Bone marrow (tissue), 2 donors: ENCODE data around the gene NSF.
"Not testable (repeated sequence)": the region's sequence is repeated elsewhere in the genome, so short reads cannot be mapped to it uniquely, and the experiment has no call there.

Experiments used
- DNase-seq, 2 donors: peaks; one replicate each; lab custom pipeline; 2025; lab: John Stamatoyannopoulos, UW

Gene NSF

DNA sequence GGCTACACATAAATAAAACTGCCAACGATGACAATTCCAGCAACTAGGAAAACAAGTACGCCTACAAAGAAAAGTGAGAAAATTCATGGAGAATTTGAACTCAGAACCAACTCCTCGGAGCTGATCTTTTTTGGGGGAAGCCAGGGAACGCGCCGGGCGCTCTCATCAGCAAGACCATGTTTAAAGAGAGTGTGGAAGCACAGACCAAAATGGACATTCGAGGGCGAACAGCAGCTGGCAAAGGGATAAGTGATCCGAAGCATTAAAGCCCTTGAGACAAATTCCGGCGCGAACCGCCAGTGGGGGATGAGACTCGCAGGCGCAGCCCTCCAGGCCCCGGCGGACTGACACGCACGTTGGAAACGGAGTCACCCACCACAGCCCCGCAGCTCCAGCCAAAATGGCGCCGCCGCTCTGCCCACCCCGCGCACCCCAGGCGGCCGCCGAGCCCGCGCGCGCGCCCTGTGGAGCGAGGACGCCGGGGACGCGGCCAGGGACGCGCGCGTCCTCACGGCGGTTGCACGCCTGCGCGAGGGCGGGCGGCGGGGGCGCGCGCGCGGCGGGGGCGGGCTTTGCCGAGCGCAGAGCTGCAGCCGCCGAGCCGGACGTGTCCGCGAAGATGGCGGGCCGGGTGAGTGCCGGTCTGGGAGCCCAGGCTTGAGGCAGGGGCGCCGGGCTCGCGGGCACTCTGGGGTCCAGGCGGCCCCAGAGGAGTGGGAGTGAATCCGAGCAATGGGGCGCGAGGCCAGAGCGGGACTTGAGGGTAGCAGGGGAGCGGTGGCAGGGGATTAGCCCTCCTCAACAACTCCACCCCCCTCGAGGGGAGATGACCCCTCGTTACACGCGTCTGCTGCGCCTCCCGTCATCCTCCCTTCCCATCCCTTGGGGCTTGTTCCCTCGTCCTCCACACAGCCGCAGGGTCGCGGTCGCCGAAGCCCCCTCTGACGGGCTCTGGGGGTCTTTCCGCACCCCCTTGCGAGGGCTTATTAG is at the start of gene NSF:
Gene NSF (plus strand): TSS at position 513 of the 990 bp plus-strand sequence. CDS start 107 bp downstream, at position 620.
- not testable (repeated sequence) for DNase-seq

DNA sequence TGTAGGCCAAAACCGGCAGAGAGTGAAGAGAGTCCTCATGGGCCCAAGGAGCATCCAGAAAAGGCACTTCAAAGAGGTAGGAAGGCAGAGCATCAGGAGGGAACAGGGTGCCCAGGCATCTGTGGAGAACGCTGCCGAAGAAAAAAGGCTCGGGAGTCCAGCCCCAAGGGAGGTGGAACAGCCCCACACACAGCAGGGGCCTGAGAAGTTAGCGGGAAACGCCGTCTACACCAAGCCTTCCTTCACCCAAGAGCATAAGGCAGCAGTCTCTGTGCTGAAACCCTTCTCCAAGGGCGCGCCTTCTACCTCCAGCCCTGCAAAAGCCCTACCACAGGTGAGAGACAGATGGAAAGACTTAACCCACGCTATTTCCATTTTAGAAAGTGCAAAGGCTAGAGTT is 41.9 kb upstream of the NSF start:
- not testable (repeated sequence) for DNase-seq

DNA sequence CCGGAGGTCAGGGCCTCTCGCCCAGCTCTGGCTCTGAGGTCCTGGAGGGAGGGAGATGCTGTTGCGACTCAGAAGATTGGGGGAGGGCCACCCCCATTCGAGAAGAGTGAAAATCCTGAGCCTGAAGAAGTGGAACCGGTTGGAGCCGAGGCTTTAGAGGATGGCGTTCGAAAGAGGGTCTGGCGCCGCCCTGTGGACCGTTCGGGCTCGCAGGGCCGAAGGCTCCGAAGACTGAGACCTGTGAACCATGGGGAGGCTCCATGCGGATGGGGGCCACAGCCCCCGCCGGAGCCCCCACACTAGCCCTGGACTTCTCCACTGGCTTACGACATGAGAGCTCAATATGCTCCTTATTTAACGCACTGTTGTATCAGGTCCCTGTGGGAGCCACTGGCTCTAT is 31.3 kb upstream of the NSF start:
- not testable (repeated sequence) for DNase-seq

DNA sequence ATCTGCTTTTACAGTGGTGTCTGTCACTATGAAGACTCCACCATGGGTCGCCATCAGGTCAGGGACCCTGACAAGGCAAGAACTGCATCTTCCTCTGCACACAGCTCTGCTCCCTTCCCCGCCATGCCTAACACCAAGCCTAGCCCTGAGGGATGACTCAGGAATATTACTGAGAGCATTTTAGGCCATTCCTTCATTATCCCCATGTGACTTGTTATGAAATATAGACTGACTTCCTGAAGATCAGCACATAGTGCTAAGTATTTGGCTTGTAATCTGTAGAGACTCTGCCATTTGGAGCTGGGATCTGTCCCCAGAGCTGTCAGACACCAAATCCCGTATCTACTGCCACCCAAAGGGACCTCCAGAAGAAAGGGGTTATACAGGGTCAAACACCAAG is 30.4 kb upstream of the NSF start:
- not testable (repeated sequence) for DNase-seq

DNA sequence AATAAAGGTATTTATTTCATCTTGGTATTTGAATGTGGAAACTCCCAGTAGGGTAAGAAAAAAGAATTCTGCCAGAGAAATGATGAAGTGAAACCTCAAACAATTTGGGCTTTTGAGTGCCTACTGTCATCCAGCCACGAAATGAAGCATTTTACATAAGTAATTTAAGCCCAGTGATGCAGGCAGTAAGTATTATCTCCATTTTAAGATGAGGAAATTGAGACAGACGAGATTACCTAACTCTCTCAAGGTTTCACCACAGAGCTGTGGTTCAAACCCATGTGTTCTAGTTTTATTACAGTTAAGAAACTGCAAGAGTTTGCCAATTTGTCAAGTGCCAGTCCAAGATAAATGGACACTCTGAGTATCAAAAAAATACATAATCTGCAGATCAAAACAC is 24.2 kb upstream of the NSF start:
- not testable (repeated sequence) for DNase-seq

DNA sequence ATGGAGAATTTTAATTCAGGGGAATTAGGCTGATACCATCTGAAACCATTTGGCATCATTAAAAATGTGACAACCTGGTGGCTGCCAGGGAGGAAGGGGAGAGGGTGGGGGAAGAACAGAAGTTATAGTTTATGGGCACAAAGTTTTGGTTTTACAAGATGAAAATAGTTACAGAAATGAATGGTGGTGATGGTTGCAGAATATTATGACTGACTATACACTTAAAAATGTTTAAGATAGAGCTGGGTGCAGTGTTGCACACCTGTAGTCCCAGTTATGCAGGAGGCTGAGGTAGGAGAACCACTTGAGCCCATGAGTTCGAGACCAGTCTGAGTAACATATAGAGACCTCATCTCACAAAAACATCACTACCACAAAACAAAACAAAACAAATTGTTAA is 23.5 kb upstream of the NSF start:
- DNase-seq, result not testable (repeated sequence)

DNA sequence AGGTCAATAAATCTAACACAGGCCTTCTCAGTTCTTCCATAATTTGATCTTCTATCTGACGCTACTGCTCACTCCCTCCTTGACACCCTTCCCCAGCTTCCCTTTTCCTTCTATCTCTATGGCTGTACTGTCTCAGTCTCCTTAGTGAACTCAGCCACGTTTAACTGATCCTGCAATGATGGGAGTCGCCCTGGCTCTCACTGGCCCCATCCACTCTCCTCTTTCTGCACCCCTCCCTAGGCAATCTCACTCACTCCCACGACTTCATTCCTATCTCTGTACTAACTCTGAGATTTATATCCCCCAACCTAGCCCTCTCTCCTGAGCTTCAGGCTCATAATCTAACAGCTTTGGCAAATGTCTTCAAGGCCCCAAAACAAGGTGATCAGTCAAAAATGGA is 18.7 kb upstream of the NSF start:
- not testable (repeated sequence) for DNase-seq

DNA sequence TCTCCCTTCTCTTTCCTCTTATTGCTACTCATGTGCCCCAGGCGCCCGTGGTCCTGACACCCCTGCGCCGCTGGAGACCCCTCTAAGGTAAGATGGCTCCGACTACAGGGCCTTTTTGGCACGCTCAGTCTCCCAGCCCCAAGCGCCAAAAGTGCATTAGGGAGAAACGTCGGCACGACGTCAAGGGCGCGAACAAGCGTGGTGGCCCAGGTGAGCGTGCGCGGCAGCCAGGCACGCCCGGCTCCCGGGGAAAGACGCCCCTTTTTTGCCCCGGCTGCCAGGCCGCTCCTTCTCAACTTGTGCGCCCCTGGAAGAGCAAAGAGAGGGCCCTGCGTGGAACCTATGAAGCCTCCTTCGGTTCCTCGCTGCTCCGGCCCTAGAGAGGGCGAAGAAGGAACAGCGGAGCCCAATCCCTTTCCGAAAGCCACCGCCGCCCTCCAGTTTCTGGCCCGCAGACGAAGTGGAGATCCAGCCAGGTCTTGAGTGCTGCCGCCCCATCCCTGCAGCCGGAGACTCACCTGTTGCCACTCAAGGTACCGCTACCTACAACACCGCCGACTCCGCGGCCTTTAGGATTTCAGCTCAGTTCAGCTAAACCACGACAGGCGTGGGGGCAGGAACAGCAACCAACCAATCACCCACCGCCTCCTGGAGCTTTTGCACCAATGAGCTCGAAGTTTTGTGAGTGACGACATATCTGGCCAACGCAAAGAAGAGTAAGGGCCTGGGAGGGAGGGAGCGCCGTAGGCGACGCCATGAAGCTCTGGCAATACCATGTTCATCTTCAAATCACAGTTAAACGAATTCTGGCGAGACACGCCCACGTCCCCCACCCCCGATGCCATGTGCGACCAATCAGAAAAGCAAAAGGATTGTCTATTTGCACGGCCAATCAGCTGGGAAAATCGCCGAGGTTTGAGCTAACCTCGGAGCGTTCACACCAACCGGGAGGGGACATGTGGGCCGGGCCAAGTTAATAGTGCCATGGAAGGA is 11.1 kb upstream of the NSF start, which contains the start of gene ARL17A:
Gene ARL17A (minus strand): TSS at position 609 of the 993 bp plus-strand sequence. CDS start 3,369 bp downstream, outside the sequence.
- not testable (repeated sequence) for DNase-seq

DNA sequence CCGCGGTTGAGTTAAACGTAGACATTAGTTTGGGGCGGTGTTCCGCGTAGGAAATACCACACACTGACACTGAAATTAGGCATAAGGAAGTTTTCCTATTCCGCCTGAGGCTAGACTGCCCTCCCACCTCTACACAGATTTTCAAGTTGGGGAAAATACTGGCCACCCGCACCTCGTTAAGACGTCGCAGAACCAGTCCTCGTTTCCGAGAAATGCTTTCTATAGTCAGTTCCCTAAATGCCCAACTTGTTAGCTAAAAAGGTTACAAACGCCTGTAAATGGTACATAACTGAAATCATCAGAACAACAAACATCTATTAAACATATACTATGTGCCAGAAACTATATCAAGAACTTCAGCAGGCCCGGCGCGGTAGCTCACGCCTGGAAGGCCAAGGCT is 10.4 kb upstream of the NSF start:
- DNase-seq, result not testable (repeated sequence)

DNA sequence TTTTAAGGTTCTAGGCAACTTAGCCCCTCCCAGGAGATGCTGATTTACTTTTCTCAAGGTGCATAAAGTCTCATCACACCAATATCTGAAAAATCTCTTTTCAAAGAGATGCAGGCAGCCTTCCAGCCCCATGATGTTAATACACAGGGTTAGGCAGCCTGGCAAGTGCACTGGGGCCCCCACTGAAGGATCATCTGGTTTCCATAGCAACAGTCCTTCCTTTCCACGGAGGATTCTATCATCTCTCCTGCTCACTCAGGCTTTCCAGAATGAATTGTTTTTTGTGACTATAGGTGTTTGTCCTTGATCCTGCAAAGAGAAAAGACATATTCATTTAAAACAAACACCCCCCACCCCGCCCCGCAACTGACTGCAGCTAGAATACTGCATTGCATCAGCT is 5.0 kb upstream of the NSF start:
- not testable (repeated sequence) for DNase-seq

DNA sequence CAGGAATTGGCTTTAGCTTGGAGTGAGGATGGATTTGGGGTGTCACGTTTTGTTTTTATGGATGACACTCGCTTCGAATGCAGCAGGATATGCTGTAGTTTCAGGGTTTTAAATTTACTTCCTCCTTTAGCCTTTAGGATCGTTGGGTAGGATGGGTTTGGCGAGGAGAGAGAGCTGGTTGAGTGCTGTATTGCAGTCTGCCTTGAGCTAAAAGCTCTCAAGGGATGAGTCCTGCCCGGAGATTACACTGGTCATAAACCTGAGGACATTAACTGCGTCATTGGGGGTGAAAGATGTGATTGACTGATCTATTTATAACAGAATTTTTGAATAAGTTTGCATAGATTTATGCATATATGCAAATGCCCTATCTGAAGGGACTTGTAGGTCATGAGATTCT is 863 bp downstream of the NSF start:
- DNase-seq, result not testable (repeated sequence)

DNA sequence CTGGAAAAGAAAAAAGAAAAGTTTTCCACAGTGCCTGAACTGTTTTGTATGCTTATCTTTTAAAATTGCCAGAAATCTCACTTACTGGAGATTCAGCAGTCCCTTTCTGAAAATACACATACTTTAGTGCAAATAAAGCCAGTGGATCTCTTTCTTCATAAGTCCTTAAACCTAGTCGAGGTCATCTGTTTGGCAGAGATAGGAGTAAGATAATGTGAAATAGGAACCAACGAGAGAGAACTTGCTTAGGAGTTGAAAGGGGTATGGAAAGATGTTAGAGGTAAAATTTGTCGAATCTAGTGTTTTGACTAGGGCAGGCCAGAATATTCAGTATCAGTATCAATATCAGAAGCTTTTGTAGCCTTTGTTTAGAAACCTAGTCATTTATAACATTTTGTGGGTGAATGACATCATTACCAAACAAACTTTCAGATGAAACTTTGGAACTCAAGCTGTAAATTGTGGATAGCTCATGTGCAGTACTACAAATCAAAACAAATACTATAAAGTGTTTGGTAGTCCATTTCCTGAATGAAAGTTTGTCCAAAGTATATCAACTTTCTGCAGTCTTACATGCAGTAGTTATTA is 8.0 kb downstream of the NSF start:
- not testable (repeated sequence) for DNase-seq

DNA sequence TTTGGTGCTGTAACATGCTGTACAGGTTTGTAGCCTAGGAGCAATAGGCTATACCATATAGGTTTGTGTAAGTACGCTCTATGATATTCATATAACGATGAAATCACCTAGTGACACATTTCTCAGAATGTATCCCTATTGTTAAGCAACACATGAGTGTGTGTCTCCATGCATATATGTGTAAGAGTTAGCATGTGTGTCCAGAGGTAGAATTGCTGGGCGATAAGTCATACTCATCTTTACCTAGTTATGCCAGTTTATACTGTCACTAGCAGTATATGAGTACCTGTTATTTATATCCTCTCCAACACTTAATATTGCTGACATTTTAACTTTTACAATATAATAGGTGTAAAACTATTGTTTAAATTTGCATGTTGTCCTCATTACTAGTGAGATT is 10.3 kb downstream of the NSF start:
- DNase-seq, result not testable (repeated sequence)

DNA sequence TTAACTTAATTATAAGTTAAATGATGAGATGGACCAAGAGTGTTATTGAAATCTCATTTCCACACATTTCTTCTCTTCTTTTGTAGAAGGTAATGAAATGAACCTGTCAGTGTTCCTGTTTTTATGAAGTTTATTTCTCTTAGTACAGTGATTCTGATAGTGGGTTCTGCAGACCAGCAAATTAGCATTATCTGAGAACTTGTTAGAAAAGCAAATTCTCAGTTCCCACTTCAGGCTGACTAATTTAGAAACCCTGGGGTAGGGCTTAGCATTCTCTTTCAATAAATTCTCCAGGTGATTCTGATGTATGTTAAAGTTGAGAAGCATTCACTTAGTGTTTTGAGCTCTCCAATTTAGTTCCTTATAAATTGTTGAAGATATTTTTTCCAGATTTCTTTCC is 12.7 kb downstream of the NSF start:
- DNase-seq, result not testable (repeated sequence)

DNA sequence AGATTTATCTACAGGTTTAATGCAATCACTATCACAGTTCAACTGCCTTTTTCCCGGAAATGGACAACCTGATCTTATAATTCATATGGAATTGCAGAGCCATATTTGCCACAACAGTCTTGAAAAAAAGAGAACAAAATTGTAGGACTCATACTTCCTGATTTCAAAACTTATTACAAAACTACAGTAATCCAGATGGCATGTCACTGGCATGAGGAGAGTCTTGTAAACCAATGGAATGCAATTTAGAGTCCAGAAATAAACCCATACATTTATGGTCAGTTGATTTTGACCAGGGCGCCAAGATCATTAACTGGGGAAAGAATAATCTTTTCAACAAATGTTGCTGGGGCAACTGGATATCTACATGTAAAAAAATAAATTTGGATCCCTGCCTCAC is 20.8 kb downstream of the NSF start:
- not testable (repeated sequence) for DNase-seq

DNA sequence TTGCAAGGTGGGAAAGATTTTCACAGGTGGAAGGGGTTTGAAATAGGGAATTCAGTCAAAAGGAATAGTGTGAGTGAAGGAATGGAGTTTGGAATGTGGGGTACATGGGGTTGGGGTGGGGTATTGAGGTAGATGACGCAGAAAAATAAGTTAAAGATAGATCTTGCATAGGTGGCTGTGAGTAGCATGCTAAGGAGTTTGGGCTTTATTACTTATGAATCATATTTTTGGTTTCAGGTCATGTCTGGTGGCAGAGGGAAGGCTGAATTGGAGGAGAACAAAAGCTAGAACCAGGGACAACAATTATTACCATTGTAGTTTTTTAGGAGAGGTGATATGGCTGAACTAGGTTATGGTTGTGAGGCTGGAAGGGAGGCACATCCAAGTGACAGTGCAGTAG is 23.4 kb downstream of the NSF start:
- not testable (repeated sequence) for DNase-seq

DNA sequence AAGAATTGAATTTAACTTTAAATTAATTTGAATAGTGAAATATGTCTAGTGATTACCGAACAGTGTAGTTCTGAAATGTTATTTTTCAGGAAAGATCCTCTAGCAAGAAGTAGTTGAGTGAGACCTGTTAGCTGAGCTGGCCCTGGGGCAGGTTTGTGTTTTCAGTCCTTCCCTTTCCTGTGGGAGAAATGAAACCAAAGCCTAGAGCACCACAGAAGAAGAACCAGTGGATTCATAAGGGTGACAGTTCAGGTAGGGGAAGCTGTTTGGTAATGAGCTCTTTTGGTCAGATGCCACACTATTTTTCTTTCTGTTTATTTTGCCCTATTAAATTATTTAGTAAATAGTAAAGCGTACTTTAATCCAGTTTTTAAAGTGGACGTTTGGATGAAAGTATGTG is 26.7 kb downstream of the NSF start:
- not testable (repeated sequence) for DNase-seq

DNA sequence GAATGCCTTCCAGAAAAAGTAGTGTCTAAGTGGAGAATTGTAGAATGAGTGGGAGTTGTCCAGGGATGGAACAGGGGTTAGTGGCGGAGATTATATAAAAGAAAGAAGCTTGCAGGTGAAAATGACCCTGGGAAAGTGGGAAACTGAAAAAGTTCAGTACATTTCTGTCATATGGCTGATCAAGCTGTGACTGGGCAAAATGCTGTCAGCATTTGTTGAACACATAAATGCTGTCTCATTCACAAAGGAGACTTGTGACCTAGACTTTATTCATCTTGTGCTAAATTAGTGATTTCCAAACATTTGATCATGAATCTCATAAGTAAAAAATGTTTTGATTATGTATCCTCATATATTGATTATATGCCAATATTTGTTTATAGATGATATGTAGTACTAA is 28.5 kb downstream of the NSF start:
- not testable (repeated sequence) for DNase-seq

DNA sequence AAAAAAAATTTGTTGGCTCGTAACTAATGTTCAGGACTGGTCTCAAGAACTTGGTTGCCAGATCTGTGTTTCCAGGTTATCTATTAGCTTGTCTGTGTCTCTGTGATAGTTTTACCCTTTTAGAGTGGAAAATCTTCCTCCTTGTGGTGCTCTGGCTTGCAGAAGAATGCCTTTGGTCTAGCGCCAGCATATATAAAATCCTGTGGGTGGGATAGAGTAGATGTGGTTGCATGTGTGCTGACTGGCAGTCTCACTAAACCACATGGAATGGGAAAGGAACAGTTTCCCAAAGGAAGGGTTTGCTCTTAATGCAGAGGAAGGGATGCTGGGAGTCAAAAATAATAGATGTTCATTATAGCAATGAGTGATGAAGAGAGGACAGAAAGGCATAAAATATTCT is 33.3 kb downstream of the NSF start:
- not testable (repeated sequence) for DNase-seq

DNA sequence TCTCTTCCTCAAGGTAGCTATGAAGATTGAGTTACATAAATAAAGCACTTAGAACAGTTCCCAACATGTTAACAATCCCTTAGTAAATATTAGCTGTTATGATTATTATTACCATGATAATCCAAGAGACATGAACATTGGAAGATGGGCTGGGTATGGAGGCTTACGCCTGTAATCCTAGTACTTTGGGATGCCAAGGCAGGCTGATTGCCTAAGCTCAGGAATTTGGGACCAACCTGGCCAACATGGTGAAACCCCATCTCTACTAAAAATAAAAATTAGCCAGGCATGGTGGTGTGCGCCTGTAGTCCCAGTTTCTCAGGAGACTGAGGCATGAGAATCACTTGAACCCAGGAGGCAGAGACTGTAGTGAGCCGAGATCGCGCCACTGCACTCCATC is 34.3 kb downstream of the NSF start:
- not testable (repeated sequence) for DNase-seq

DNA sequence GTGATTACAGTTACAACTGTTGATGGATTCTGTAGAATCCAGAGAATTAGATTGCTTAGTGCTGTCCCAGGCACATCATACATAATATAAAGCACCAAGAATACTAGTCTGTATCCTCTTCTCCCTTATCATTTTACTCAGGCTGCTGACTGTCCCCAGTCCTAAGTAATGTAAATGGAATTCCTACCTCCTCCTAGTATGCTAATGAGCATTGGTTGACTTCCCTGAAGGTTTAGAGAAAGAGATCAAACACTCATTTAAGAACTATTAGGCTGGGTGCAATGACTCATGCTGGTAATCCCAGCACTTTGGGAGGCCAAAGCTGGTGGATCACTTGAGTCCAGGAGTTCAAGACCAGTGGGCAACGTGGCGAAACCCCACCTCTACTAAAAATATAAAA is 37.0 kb downstream of the NSF start:
- not testable (repeated sequence) for DNase-seq
